PC-3 (cell line): ENCODE data around the gene VSIR. TPM values are rescaled to one million over a fixed set of nuclear protein-coding genes. Genes with fewer than 3 reads are reported as not detected.

ENCODE experiments used
- ATAC-seq: fragments of 200-7000 bp; cut with Tn5 transposase; 2 replicates; pipeline ENCODE4 v1.9.1; 2020; ENCODE audit warnings: mild to moderate bottlenecking, moderate library complexity
- BruUV-seq: library from RNA; stranded (reverse); fragments of 400-500 nt; replicated peaks from 2 replicates; lab custom pipeline; 2021; lab: Mats Ljungman, UMichigan
- CTCF ChIA-PET: fragments of 300-600 bp; sonication (Branson Sonifier 250); formaldehyde crosslinking; loops from one replicate; lab custom pipeline; 2022; ENCODE audit warnings: antibody characterized with exemption; lab: Charles Lee
- POLR2A ChIA-PET: fragments of 300-600 bp; sonication (Branson Sonifier 250); formaldehyde crosslinking; loops from one replicate; lab custom pipeline; 2022; ENCODE audit warnings: antibody characterized with exemption; ENCODE audit not compliant: unreplicated experiment; lab: Charles Lee
- DNase-seq: peaks from one replicate; pipeline ENCODE4 v3.0.0-alpha.2; 2015
- H2AFZ ChIP-seq: fragments of 300-600 bp; sonication (generic); 2 replicates; pipeline ENCODE4 v1.6.0; 2016; ENCODE audit warnings: antibody characterized with exemption, low read length
- H3F3A ChIP-seq: fragments of 300-600 bp; sonication (generic); one replicate; pipeline ENCODE4 v1.6.0; 2017; ENCODE audit warnings: antibody characterized with exemption, low read length, control low read depth, mild to moderate bottlenecking; ENCODE audit not compliant: unreplicated experiment
- H3K27ac ChIP-seq: fragments of 300-600 bp; sonication (generic); 2 replicates; pipeline ENCODE4 v1.5.1; 2016; ENCODE audit warnings: mild to moderate bottlenecking, low read length
- H3K27me3 ChIP-seq: fragments of 300-600 bp; sonication (generic); 2 replicates; pipeline ENCODE4 v1.6.1; 2016; ENCODE audit warnings: low read length, mixed read lengths
- H3K36me3 ChIP-seq: fragments of 300-600 bp; sonication (generic); 2 replicates; pipeline ENCODE4 v1.6.1; 2016; ENCODE audit warnings: low read depth, mixed run types, low read length, mixed read lengths
- H3K4me1 ChIP-seq: fragments of 300-600 bp; sonication (generic); 2 replicates; pipeline ENCODE4 v1.5.1; 2016; ENCODE audit warnings: low read length; ENCODE audit not compliant: insufficient read depth
- H3K4me2 ChIP-seq: fragments of 300-600 bp; sonication (generic); 2 replicates; pipeline ENCODE4 v1.6.0; 2016; ENCODE audit warnings: low read length
- H3K4me3 ChIP-seq: fragments of 300-600 bp; sonication (generic); 2 replicates; pipeline ENCODE4 v1.5.1; 2016; ENCODE audit warnings: mild to moderate bottlenecking, low read length, mixed read lengths
- H3K79me2 ChIP-seq: fragments of 300-600 bp; sonication (generic); 2 replicates; pipeline ENCODE4 v1.6.1; 2017; ENCODE audit warnings: low read length, mixed read lengths
- H3K9ac ChIP-seq: fragments of 300-600 bp; sonication (generic); 2 replicates; pipeline ENCODE4 v1.6.0; 2016; ENCODE audit warnings: mild to moderate bottlenecking, low read length
- H3K9me2 ChIP-seq: fragments of 300-600 bp; sonication (generic); replicated peaks from 2 replicates; pipeline ENCODE4 v1.6.1; 2016; ENCODE audit warnings: mixed run types, low read length, mixed read lengths
- H3K9me3 ChIP-seq: fragments of 300-600 bp; sonication (generic); 2 replicates; pipeline ENCODE4 v1.6.1; 2016; ENCODE audit warnings: low read length, mixed read lengths
- H4K20me1 ChIP-seq: fragments of 300-600 bp; sonication (generic); 2 replicates; pipeline ENCODE4 v1.6.1; 2016; ENCODE audit warnings: low read length, mixed read lengths
- CTCF ChIP-seq: fragments of 300-600 bp; sonication (generic); conservative IDR thresholded peaks from 2 replicates; pipeline ENCODE4 v1.5.1; 2017; ENCODE audit warnings: antibody characterized with exemption, low read depth, mild to moderate bottlenecking, low read length
- EZH2 ChIP-seq: fragments of 300-600 bp; sonication (generic); IDR thresholded peaks from one replicate; pipeline ENCODE4 v1.6.1; 2017; ENCODE audit warnings: antibody characterized with exemption, mild to moderate bottlenecking, low read length; ENCODE audit not compliant: unreplicated experiment
- EZH2phosphoT487 ChIP-seq: fragments of 300-600 bp; sonication (generic); IDR thresholded peaks from 2 replicates; pipeline ENCODE4 v1.6.1; 2018; ENCODE audit warnings: mild to moderate bottlenecking, antibody characterized with exemption, low read length, borderline replicate concordance
- intact Hi-C: fragments of 100-400 bp; cut with micrococcal nuclease; formaldehyde crosslinking; loops from 2 replicates; pipeline ENCODE4 v1.9.0; 2023
- total RNA-seq: library from RNA; depleted of rRNA; stranded (reverse); fragments of >200 nt; gene quantifications from 2 replicates; pipeline ENCODE4 v1.2.3, GENCODE V29; 2014

VSIR gene
- total RNA-seq, 1 experiment from 2014 or later = 14.1 TPM

- ATAC-seq = peak; percentile 77
- Histone ChIP-seq H3K79me2 (no peaks in the 10 kb centered on the region), H3K9me3 (no peaks in the 10 kb centered on the region), H3K9ac (no peak overlapping the region), H3F3A (no peaks in the 10 kb centered on the region), H4K20me1 (no peaks in the 10 kb centered on the region), H2AFZ (no peak overlapping the region), H3K27ac (no peak overlapping the region), H3K4me2 (no peak overlapping the region), H3K4me1 (no peaks in the 10 kb centered on the region), H3K36me3 (peaks cover 3% of the 10 kb centered on the region; the same call in 1 of the 2 replicates), H3K4me3 (no peak overlapping the region), H3K9me2 (no peaks in the 10 kb centered on the region), H3K27me3 (no peaks in the 10 kb centered on the region)
- peak; percentile 60 for DNase-seq
- ChIA-PET POLR2A (no interaction called here), CTCF (no interaction called here)
- BruUV-seq = no TSS peak
- intact Hi-C loops = loop anchor here (5.0 kb wide), 2 partner anchors 40 to 105 kb away; partner anchors contain the start of gene VSIR
- TF ChIP-seq EZH2 (no peak), CTCF (peak; percentile 84)
Measured at GRCh38 chr10:71812016-71812912, 38.9 kb upstream of the VSIR start.

DNA sequence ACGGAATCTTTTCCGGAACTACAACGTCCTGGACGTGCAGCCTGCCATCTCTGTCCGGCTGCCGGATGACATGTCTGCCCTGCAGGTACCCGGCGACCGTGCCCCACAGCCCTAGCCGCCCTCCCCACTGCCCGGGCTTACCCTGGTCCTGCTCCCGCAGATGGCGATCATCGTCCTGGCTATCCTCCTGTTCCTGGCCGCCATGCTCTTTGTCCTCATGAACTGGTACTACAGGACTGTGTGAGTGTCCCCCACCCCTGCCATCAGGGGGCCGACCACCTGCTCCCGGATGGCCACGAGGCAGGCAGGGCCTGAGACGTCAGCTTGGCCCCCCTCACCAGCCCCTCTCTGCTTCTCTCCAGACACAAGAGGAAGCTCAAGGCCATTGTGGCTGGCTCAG lies 38.0 kb upstream of the VSIR start:
- no peak for ATAC-seq
- ChIA-PET CTCF (no interaction called here), POLR2A (no interaction called here)
- no TSS peak for BruUV-seq
- no peaks in the 10 kb centered on the region for H4K20me1 ChIP-seq
- no peaks in the 10 kb centered on the region for H3F3A ChIP-seq
- no peaks in the 10 kb centered on the region for H3K79me2 ChIP-seq
- no peak for TF ChIP-seq EZH2phosphoT487
- no peak for TF ChIP-seq CTCF
- TF ChIP-seq EZH2 = no peak
- H3K9me2 ChIP-seq = no peaks in the 10 kb centered on the region
- intact Hi-C loops = loop anchor here (5.0 kb wide), 2 partner anchors 39 to 104 kb away; partner anchors contain the start of gene VSIR
- no peaks in the 10 kb centered on the region for H3K9me3 ChIP-seq
- H3K27me3 ChIP-seq = no peaks in the 10 kb centered on the region
- H3K36me3 ChIP-seq = 0 out of 2 replicates have a peak, but pooled peaks cover 3% of the 10 kb centered on the region
- H3K4me3 ChIP-seq = no peak overlapping the region
- no peak overlapping the region for H3K27ac ChIP-seq
- no peak for DNase-seq
- H2AFZ ChIP-seq = no peak overlapping the region
- no peaks in the 10 kb centered on the region for H3K4me1 ChIP-seq
- H3K4me2 ChIP-seq = no peak overlapping the region
- no peak overlapping the region for H3K9ac ChIP-seq
